AG10803 (cell line): ENCODE data around the gene PCGF3.
"Not testable (repeated sequence)": the region's sequence is repeated elsewhere in the genome, so short reads cannot be mapped to it uniquely, and the experiment has no call there.

ENCODE experiments used
- DNase-seq: peaks from one replicate; pipeline ENCODE4 v3.0.0; 2010; ENCODE audit warnings: low read depth
- H3K4me3 ChIP-seq: 2 replicates; pipeline ENCODE4 v1.5.1; 2011; ENCODE audit warnings: mild to moderate bottlenecking, low read length, control low read depth
- TF ChIP-seq, protein P1 (sequence below): conservative IDR thresholded peaks from 2 replicates; pipeline ENCODE4 v1.5.1; 2011; ENCODE audit warnings: mild to moderate bottlenecking, low read length, control low read depth, inconsistent platforms

PCGF3 gene

DNA sequence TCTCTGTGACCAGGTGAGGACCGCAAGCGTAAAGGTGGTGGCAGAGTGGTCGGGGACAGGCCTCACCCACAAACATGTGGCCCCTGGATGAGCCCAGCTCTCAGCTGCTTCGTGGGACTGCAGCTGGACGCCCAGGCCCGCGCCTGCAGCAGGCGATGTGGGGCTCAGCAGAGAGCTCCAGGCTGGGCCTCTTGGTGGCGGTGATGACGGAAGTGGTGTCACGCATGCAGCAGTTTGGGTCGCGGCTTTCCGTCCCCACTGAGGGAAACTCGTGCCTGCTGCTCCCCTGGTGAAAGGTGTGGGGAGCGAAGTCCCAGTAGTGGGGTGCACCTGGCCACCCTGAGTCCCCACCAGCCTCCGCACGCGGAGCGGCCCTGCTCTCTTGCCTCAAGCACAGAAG lies 26.9 kb downstream of the PCGF3 start:
- H3K4me3 ChIP-seq, result no peak overlapping the region
- TF ChIP-seq, protein P1, sequence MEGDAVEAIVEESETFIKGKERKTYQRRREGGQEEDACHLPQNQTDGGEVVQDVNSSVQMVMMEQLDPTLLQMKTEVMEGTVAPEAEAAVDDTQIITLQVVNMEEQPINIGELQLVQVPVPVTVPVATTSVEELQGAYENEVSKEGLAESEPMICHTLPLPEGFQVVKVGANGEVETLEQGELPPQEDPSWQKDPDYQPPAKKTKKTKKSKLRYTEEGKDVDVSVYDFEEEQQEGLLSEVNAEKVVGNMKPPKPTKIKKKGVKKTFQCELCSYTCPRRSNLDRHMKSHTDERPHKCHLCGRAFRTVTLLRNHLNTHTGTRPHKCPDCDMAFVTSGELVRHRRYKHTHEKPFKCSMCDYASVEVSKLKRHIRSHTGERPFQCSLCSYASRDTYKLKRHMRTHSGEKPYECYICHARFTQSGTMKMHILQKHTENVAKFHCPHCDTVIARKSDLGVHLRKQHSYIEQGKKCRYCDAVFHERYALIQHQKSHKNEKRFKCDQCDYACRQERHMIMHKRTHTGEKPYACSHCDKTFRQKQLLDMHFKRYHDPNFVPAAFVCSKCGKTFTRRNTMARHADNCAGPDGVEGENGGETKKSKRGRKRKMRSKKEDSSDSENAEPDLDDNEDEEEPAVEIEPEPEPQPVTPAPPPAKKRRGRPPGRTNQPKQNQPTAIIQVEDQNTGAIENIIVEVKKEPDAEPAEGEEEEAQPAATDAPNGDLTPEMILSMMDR, result no peak
- DNase-seq, result no peak

DNA sequence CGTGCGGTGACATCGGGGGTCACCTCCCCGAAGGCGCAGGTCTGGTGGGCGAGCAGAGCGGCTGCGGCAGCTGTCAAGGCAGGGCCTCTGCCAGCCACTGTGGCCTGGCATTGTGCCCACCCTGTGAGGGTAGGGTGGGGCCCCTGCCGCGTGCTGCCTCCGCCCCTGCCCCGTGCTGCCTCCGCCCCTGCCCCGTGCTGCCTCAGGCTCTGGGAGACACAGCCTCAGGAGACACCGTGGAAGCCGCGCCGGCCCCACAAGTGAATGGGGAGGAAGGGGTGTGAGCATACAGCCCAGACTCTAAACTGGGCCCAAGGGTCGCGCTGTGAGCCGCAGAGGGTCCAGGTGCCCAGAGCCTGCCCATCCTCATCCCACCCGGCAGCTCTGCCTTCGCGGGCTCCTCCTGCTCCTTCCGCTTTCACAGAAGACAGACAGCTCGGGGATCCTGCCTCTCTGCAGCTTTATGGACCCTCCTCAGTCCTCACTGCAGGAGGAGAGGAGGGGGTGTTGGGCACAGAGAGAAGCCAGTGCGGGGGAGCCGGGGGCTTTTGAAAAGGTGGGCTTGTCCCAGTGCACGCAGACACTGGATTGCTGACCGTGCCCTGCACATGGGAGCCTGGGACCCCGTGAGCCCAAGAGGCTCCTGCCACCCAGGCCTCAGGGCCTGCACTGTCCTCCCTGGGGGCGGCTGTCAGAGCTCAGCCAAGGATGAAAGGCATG lies 27.4 kb downstream of the PCGF3 start:
- TF ChIP-seq, protein P1, result no peak
- DNase-seq, result no peak
- no peak overlapping the region for H3K4me3 ChIP-seq

DNA sequence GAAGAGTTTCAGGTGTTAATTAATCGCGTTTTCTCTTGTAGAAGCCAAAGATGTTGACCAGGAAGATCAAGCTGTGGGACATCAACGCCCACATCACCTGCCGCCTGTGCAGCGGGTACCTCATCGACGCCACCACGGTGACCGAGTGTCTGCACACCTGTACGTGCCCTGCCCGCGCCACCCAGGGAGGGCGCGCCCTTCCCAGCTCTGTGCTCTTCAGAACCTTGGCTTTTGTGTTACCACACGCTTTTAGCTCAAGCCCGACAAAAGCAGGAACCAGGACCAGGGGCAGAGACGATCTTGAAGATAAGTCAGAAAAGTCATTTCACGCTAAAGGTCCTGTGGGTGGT lies 28.0 kb downstream of the PCGF3 start:
- no peak for DNase-seq
- TF ChIP-seq, protein P1, result no peak
- no peak overlapping the region for H3K4me3 ChIP-seq

GRCh38 chr4:734075-734474 lies 28.4 kb downstream of the PCGF3 start:
- TF ChIP-seq, protein P1, result no peak
- no peak for DNase-seq
- H3K4me3 ChIP-seq, result no peak overlapping the region

- H3K4me3 ChIP-seq, result no peak overlapping the region
- no peak for DNase-seq
- TF ChIP-seq, protein P1, result no peak
Measured at GRCh38 chr4:734951-735350, 29.3 kb downstream of the PCGF3 start.

DNA sequence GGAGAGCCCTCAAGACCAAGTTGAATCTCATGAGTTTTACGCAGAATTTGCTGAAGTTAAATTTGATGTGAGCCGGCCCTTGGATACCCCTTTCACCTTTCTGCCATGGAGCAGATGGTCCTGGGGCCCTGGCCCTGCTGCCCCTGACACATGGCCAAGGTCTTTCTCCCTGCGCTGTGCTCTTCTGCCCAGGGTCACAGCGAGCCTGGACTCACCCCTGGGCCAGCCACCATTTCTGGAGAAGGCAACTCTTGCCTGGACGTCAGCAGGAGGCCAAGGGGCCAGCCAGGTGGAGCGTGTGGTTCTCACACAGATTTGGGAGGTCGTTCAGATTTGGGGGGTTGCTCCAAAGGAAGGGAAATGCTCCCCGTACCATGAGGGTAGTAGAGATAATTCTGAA lies 30.0 kb downstream of the PCGF3 start:
- TF ChIP-seq, protein P1, result no peak
- H3K4me3 ChIP-seq, result no peak overlapping the region
- no peak for DNase-seq

- not testable (repeated sequence) for DNase-seq, H3K4me3 ChIP-seq
Measured at GRCh38 chr4:736561-736960, 30.9 kb downstream of the PCGF3 start.
